ENCODE results near the gene RERG.

DNA sequence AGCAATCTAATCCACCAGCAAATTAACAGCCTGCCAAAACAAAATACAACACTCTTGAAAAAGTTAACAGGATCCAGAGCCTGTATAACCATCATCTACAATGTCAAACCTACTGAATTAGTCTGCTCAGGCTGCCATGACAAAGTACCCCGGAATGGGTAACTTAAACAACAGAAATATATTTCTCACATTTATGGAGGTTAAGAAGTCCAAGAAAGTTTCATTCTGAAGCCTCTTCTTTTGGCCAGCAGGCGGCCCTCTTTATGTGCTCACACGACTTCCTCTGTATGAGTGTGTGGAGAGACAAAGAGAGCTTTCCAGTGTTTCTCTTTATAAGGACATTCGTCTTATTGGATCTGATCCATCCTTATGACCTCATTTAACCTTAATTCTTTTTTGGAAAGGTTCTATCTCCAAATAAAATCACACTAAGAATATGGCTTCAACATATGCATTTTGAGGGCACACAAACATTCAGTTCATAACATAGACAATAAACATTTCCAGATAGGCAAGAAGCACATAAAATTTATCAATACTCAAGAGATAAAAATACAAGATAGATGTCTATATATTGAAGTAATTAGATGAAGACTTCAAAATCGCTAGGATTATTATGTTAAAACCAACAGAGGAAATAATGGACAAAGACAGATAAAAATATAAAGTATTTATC lies 5.9 kb upstream of the RERG start:
- no peak for TF ChIP-seq POLR2A (IDR thresholded peaks at IDR 0.05; ENCODE audit: low read length)
- no peak for TF ChIP-seq GATA1 (IDR thresholded peaks at IDR 0.05; ENCODE audit: low read depth, low read length)
